HFF-Myc (cell line): ENCODE data around the gene CASTOR1.

Experiments used
- DNase-seq: peaks from one replicate; pipeline ENCODE4 v3.0.0-alpha.2; 2011; ENCODE audit warnings: low read depth; ENCODE audit errors: extremely low read depth
- H3K4me3 ChIP-seq: replicated peaks from 2 replicates; pipeline ENCODE4 v1.5.1; 2011; ENCODE audit warnings: low read depth, mild to moderate bottlenecking, control low read depth, low read length
- CTCF ChIP-seq: IDR thresholded peaks from 2 replicates; pipeline ENCODE4 v1.5.1; 2012; ENCODE audit warnings: mild to moderate bottlenecking, low read depth, low read length, control low read depth; ENCODE audit errors: missing control alignments

The CASTOR1 gene

GRCh38 chr22:30285176-30285845 is 4.0 kb downstream of the CASTOR1 start:
- DNase-seq = no peak
- no peak overlapping the region for H3K4me3 ChIP-seq
- TF ChIP-seq CTCF = no peak

GRCh38 chr22:30284666-30285065 is 4.6 kb downstream of the CASTOR1 start:
- TF ChIP-seq CTCF = no peak
- no peak overlapping the region for H3K4me3 ChIP-seq
- no peak for DNase-seq

GRCh38 chr22:30284172-30284571 is 5.1 kb downstream of the CASTOR1 start:
- TF ChIP-seq CTCF = no peak
- no peak overlapping the region for H3K4me3 ChIP-seq
- no peak for DNase-seq

- H3K4me3 ChIP-seq = no peak overlapping the region
- TF ChIP-seq CTCF = no peak
- no peak for DNase-seq
These were observed 6.0 kb downstream of the CASTOR1 start for GRCh38 chr22:30283342-30283741.

GRCh38 chr22:30282616-30283046 is 6.7 kb downstream of the CASTOR1 start:
- no peak for TF ChIP-seq CTCF
- H3K4me3 ChIP-seq = no peak overlapping the region
- DNase-seq = no peak

GRCh38 chr22:30280505-30280904 is 8.8 kb downstream of the CASTOR1 start:
- no peak for TF ChIP-seq CTCF
- H3K4me3 ChIP-seq = no peak overlapping the region
- no peak for DNase-seq

GRCh38 chr22:30279932-30280331 is 9.4 kb downstream of the CASTOR1 start:
- no peak overlapping the region for H3K4me3 ChIP-seq
- no peak for TF ChIP-seq CTCF
- no peak for DNase-seq
